HG02623 (cell line): ENCODE measurements around the gene CFAP20DC.
A peak's percentile ranks its signal among the peaks of the same experiment; 100 is the strongest.
"Not testable (repeated sequence)": the region's sequence is repeated elsewhere in the genome, so short reads cannot be mapped to it uniquely, and the experiment has no call there.

Experiments used
- ATAC-seq: cut with Tn5 transposase; IDR thresholded peaks from one replicate; pipeline ENCODE4 v1.9.1; 2021; ENCODE audit warnings: moderate library complexity; ENCODE audit not compliant: unreplicated experiment

Gene CFAP20DC

DNA sequence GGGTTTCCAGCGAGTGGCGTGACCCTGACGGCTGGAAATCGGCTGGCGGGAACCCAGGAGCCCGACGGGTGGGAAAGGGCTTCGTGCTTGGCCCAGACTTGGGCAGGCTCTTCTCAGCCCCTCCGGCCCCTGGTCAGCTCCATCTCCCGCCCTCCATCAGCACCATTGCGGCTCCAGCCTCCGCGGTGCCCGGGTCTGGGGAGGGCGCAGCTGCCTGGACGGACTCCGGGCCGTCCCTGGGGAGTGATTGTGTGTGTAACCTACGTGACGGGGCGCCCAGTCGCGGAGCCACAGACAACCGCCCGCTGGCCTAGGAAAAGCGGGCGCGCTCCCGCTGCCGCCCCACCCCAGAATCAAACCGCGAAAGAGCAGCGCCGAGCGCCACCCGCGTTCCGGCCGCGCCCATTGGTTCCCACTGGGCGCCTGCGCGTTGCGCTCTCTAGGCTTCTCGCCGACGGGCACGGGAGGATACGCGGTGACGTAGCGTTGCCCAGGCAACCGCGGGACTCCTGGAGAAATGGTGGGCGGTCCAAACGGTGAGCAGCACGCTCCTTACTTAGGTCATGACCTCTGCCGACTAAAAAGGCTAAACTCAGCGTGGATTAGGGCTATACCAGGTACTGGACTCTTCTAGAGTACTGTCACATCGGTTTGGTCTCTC is at the start of gene CFAP20DC:
Gene CFAP20DC (minus strand): TSS at position 355 of the 661 bp plus-strand sequence. CDS start 394 bp downstream, outside the sequence.
- ATAC-seq: peak; percentile 99

GRCh38 chr3:59098516-59098915 is 48.7 kb upstream of the CFAP20DC start:
- not testable (repeated sequence) for ATAC-seq

DNA sequence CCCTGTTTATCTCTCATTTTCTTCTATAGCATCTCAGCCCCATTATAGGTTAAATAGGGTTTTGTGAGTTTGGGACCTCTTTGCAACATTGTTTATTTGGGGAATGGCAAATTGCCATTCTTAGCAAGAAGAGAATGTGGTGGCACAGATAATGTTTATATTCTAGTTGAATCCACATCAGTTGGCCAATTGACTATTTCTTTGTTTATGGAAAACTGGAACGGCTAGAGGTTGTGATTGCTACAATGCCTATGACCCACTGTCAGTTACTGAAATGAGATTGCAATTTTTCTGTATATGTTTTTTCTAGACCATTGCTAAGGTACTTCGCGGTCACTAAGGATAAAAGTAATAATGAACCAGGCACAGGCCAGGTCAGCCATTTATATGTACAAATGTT is 44.6 kb upstream of the CFAP20DC start:
- no peak for ATAC-seq

DNA sequence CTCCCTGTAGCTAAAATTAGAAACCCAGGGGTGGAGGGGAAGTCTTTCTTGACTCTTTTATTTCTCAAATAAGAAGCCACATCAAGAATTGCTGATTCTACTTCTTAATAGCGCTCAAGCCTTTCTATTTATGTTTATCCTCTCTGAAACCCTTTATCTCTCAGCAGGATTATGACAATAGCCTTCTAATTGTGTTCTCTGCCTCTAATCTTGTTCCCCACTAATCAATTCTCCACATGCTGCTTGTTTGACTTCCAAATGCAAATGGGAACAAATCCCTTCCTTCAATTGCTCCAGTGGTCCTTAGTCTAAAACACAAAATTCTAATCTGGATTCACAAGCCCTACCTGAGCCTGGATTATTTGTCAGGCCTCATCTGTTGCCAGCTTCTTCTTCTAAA is 43.7 kb upstream of the CFAP20DC start:
- no peak for ATAC-seq

DNA sequence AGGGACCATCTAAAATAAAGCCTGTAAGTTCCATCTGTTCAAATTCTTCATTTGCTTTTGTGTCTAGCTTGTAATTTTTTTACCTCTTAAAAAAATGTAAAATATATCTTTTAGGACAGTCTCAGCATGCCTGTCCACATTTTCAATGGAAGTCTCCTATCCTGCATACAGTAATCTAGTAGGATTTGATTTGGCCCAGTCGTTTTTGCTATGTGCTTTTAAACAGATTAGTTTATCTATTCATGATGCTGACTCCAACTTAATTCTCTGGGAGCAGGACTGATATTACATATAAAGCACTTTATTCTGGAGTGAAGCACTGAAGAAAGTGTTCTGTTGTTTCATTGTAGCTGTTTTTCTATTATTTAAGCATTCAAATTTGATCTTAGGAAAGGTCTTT is 38.9 kb upstream of the CFAP20DC start:
- ATAC-seq: no peak

- ATAC-seq: no peak
Observed at GRCh38 chr3:59085976-59086375, 36.2 kb upstream of the CFAP20DC start.

GRCh38 chr3:59084583-59084982 is 34.8 kb upstream of the CFAP20DC start:
- ATAC-seq: no peak

DNA sequence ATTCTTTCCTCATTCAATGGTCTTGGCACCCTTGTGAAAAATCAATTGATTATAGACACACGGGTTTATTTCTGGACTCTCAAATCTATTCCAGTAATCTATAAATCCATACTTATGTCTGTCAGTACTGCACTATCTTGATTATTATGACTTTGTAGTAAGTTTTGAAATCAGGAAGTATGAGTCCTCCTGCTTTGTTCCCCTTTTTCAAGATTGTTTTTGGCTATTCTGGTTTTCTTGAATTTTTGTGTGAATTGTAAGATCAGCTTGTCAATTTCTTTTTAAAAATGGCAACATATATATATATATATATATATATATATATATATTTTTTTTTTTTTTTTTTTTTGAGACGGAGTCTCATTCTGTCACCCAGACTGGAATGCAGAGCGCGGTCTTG is 32.3 kb upstream of the CFAP20DC start:
- ATAC-seq: no peak

GRCh38 chr3:59081071-59081470 is 31.2 kb upstream of the CFAP20DC start:
- ATAC-seq: no peak

- no peak for ATAC-seq
Observed at GRCh38 chr3:59079962-59080361, 30.1 kb upstream of the CFAP20DC start.

GRCh38 chr3:59074764-59075163 is 24.9 kb upstream of the CFAP20DC start:
- no peak for ATAC-seq

DNA sequence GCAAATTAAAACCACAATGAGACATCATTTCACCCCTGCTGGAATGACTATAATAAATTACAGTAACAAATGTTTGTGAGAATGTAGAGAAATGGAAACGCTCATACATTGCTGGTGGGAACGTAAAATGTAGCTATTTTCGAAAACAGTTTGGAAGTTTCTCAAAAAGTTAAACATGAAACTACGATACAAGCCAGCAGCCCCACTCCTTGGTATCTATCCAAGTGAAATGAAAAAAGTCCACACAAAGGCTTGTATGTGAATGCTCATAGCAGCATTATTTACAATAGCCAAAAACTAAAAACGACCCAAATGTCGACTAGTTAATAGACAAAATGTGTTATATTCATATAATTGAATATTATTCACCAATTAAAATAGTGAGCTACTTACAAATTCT is 22.9 kb upstream of the CFAP20DC start:
- no peak for ATAC-seq

DNA sequence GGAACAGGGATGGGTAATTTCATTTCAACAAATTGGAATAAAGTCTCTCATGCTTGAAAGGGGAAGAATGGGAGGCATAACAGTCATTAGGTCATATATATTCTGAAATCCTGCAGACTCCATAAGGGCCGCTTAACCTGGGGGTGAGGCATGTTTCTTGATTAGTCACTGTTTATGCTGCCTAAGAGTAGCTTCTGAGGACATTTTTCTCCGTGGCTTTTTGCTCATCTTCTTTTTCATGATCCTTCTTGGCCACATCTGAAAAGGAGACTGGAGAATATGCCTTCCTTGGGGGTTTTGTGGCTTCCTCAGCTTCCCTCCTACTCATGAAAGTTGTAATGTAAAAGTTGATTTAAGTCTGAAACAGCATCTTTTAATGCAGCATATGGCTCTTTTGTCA is 20.0 kb upstream of the CFAP20DC start:
- ATAC-seq: no peak

DNA sequence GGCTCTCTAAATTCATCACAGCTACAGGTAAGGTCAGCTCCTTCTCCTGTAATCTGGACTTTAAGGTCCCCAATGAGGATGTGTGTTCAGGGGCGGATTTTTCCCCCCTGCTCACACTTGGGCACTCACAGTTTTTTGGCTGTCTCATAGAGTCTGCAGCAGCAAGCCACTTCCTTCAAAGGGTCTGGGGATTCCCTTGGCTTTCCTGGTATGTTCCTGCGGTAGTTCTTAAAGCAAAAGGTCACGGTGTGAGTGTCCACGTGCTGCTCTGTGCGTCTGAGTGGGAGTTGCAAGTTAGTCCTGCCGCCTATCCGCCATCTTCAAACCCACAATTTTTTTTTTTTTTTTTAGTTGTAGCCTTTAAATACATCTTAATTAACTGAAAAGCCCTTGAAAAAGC is 15.4 kb upstream of the CFAP20DC start:
- ATAC-seq: no peak

- ATAC-seq: no peak
Observed at GRCh38 chr3:59064728-59065127, 14.9 kb upstream of the CFAP20DC start.

DNA sequence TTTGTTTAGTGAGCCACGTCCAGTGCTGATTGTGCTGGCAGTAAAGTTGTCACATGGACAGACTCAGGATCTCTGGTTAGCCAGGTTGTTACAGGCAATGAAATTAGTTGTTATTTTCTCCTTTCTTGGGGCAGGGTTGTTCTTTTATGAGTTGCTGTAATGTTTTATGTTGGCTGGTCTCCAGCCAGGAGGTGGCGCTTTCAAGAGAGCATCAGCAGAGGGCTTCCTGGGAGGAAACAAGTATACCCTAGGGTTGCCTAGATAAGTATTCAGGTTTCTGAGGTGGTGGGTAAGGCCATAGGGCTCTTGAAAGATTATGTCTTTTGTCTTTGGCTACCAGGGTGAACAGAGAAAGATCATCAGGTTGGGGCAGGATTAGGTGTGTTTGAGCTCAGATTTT is 14.5 kb upstream of the CFAP20DC start:
- no peak for ATAC-seq

- ATAC-seq: no peak
Observed at GRCh38 chr3:59056706-59057105, 6.9 kb upstream of the CFAP20DC start.

- ATAC-seq: peak; percentile 27
Observed at GRCh38 chr3:59052803-59053411, 3.1 kb upstream of the CFAP20DC start.

- not testable (repeated sequence) for ATAC-seq
Observed at GRCh38 chr3:59050811-59051414, 1.1 kb upstream of the CFAP20DC start.

GRCh38 chr3:59046839-59047238 is 3.0 kb downstream of the CFAP20DC start:
- no peak for ATAC-seq

DNA sequence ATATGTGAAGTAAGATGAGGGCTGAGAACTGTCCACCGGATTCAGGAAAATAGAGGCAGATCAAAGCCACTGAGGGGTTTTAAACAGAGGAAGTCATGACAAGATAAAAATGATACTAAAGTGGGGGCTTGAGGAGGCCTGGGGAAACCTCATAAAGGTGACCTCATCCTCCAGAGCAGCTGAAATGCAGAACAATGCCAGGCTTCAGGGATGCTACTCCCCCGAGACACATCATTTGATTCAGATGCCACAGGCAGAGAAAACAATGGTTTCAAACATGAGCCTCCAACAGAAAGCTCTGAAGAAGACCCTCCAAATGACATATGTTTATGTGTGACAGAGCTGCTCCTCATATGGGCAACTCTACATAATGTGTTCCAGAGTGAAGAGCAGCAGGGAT is 6.4 kb downstream of the CFAP20DC start:
- ATAC-seq: no peak

- no peak for ATAC-seq
Observed at GRCh38 chr3:59040902-59041301, 8.9 kb downstream of the CFAP20DC start.
